OCI-LY7 (cell line): ENCODE data around the gene ST6GALNAC5.
"Not testable (repeated sequence)": the region's sequence is repeated elsewhere in the genome, so short reads cannot be mapped to it uniquely, and the experiment has no call there.

ENCODE experiments used
- EZH2phosphoT487 ChIP-seq: fragments of 200-600 bp; sonication (generic); IDR thresholded peaks from 2 replicates; pipeline ENCODE4 v1.6.1; 2018; ENCODE audit warnings: low read depth, borderline replicate concordance, mild to moderate bottlenecking, mixed run types, antibody characterized with exemption, low read length, moderate library complexity, mixed read lengths
- TF ChIP-seq, protein P1 (sequence below): fragments of 200-600 bp; sonication (generic); conservative IDR thresholded peaks from 2 replicates; pipeline ENCODE4 v1.5.1; 2014; ENCODE audit warnings: mild to moderate bottlenecking, antibody characterized with exemption, low read length, moderate library complexity, mixed read lengths

DNA sequence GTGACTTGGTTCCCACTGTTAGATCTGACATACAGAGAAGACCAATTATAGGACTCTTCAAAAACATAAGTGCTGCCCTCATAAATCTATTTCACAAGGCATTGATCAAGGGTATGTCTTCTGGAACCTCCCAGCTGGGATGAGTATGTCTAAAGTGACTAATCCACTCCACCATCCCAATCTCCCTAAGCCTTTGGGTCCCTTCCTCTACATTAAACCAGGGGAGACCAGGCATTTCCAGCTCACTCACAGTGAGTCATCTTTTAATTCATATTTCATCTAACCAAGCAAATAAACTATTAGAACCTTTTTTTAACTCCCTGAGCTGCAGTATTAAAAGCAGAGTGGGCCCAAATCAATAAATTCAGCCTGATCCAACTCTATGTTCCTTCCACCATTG is 11.7 kb downstream of the ST6GALNAC5 start:
- TF ChIP-seq, protein P1, sequence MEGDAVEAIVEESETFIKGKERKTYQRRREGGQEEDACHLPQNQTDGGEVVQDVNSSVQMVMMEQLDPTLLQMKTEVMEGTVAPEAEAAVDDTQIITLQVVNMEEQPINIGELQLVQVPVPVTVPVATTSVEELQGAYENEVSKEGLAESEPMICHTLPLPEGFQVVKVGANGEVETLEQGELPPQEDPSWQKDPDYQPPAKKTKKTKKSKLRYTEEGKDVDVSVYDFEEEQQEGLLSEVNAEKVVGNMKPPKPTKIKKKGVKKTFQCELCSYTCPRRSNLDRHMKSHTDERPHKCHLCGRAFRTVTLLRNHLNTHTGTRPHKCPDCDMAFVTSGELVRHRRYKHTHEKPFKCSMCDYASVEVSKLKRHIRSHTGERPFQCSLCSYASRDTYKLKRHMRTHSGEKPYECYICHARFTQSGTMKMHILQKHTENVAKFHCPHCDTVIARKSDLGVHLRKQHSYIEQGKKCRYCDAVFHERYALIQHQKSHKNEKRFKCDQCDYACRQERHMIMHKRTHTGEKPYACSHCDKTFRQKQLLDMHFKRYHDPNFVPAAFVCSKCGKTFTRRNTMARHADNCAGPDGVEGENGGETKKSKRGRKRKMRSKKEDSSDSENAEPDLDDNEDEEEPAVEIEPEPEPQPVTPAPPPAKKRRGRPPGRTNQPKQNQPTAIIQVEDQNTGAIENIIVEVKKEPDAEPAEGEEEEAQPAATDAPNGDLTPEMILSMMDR = not testable (repeated sequence)
- TF ChIP-seq EZH2phosphoT487 = not testable (repeated sequence)
